NCI-H774 (cell line): ENCODE measurements around the gene SLC24A4.

ENCODE experiments used
- DNase-seq: peaks from one replicate; lab custom pipeline; 2025; lab: John Stamatoyannopoulos, UW

Gene SLC24A4, protein sequence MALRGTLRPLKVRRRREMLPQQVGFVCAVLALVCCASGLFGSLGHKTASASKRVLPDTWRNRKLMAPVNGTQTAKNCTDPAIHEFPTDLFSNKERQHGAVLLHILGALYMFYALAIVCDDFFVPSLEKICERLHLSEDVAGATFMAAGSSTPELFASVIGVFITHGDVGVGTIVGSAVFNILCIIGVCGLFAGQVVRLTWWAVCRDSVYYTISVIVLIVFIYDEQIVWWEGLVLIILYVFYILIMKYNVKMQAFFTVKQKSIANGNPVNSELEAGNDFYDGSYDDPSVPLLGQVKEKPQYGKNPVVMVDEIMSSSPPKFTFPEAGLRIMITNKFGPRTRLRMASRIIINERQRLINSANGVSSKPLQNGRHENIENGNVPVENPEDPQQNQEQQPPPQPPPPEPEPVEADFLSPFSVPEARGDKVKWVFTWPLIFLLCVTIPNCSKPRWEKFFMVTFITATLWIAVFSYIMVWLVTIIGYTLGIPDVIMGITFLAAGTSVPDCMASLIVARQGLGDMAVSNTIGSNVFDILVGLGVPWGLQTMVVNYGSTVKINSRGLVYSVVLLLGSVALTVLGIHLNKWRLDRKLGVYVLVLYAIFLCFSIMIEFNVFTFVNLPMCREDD

DNA sequence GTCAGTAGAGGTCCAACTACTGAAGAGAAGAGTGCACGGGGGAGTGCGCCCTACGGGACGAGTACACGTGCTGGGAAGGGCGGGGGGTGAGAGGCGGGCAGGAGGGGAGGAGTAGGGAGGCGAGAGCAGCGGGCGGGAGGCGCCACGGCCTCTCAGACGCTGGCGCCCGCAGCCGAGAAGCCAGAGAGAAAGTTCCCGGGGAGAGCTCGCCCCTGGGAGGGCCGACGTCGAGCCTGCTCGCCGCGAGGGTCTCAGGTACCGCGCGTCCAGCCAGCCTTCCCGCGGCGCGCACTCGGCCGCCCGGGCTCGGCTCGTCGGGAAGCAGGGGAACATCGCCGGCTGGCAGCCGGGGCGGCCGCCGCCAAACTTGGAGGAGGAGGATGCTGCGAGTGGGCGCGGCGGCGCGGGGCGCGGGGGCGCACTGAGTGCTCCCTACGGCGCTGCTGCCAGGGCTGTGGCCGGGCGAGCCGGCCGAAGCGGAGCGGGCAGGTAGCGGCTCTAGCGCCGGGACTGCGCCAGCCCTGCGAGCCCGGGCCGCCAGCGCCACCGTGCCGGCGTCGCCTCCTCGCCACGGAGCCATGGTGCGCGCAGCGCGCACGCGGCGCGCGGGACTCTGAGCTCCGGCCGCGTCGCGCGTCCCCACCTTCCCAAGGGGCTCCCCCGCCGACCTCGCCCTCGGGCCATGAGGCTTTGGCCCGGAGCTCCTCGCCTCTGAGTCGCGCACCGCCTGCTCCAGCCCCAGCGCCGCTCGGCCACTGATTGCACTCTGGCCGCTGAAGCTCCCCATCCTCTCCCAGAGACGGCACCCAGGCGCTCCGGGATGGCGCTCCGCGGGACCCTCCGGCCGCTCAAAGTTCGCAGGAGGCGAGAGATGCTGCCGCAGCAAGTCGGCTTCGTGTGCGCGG is at the start of gene SLC24A4:
SLC24A4 (plus strand) TSS at position 155 of the 905 bp plus-strand sequence; CDS start at position 821, 666 bp downstream.
- no peak for DNase-seq

DNA sequence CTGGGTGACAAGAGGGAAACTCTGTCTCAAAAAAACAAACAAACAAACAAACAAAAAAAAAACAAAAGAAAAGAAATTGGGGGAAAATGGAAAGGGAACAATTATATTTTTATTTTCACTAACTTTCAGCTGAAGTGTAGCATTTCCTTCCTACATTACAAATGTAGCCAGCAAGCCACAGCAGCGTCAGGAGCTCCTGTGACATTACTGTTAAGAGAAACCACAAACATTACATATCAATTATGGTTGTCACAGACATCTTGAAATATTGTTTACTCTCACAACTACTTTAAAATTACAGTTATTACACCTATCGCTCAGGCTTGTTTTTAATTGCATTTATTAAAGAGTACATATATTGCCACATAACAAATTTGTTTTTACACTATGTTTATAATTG is 49.8 kb upstream of the SLC24A4 start:
- DNase-seq = no peak

DNA sequence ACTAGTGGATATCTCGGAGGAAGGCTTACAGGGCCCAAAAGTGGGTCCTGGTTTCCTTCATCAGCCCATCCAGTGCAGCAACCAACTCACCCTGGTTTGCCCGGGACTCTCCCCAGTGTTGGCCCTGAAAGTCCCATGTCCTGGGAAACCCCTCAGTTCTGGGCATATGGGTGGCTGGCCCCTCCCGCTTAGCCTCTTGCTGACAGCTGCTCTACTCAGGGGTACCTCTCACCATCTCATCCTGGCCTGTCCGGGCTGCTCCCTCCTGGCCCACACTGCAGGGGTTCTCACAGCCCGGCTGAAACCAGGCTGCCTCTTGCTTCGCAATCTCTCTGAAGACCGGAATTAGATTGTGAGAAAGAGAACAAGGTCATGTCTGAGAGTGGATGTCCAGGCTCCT is 48.9 kb upstream of the SLC24A4 start:
- no peak for DNase-seq

DNA sequence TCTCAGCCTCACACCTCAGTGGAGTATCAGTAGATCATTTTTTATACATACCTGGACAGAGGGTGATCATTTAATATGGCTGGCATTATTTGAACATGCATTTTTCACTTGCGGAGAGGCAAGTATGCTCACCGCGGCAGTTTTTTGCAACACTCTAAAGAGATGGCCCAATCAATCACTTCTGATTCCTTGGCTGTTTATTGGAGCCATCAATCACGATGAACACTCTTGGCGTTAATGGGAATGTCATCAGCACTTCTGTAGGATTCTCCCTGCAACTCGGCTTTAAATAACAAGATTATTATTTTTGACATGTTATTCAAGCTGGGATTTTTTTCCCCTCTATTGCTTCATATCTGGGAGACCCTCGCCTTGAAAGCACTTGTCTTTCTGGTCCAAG is 46.9 kb upstream of the SLC24A4 start:
- no peak for DNase-seq

DNA sequence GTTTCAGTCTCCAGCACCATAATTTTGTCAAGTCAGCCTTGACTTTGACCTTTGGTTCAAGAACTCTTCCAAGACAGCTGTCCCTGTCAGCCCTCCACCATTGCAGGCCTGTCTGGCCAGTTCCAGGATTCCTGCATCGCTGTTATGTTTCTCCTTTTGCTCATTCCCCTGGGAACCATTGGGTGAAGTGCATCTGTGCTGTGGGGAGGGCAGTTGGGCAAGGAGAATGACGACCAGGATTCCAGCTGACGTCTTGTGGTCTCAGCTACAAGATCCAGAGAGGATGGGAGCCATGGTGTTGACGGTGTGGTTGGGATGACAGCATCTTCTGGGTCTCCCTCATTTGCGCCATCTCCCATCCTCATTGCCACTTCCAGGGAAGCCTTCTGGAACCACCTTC is 45.9 kb upstream of the SLC24A4 start:
- DNase-seq = no peak

DNA sequence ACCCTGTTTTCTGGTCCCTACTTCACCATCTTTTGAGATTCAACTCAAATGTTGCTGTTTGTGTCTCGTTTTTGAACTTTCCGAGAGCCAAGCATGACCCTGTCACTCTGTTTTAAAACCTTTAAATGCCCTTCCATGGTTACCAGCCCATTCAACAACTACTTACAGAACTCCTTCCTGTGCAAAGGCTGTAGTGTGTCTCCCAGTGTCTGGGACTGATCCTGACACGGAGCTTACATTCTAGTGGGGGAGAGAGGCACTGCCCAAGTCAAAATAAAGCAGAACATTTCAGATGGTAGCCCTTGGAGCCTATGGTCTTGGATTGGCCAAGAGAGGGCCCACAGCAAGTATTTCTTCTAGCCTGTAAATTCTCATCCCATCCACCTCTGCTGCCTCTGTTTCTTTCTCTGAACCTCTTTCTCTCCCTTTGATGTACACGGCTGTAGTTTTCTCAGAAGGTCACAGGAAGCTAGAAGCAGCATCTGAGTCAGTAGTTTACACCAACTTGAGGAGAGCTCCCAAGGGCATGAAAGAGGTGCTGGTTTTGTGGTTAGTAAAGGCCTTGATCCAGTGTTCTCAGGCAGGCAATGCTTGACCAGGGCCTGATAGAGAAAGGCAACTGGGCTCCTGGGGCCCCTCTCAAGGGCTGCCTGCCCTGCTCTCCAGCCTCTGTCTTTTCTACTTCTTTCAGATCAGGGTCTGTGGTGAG is 42.3 kb upstream of the SLC24A4 start:
- no peak for DNase-seq

DNA sequence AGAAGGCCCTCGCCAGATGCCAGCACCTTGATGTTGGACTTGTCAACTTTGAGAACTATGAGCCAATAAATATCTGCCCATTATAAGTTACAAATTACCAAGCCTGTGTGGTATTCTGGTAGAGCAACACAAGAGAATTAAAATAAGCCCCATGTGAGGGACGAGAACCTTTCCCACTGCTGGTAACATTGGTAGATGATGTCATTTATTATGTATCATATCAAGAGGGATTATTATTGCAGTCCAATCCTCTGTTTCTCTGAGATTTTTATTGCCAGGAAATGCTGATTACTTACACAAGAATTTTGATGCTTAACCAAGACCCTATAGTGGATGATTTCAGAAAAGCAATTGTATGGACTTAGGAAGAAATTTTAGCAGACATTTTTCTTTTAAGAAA is 40.3 kb upstream of the SLC24A4 start:
- no peak for DNase-seq

DNA sequence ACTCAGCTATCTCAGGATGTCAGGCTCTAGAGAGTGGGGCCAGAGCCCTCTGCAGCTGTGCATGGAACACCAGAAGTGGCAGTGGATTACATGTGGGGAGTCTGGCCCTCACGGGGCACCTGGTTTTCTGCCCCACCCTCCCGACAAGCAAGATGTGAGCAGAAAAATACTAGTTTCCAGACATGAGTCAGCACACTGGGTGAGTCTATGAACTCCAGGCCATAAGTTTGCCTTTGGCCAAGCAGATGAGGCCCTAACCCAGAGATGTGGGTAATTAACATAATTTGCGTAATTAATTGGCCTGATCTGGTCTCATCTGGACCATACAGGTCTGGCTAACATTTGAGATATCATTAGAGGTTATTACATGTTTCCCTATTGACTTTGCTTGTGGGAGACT is 37.7 kb upstream of the SLC24A4 start:
- no peak for DNase-seq

DNA sequence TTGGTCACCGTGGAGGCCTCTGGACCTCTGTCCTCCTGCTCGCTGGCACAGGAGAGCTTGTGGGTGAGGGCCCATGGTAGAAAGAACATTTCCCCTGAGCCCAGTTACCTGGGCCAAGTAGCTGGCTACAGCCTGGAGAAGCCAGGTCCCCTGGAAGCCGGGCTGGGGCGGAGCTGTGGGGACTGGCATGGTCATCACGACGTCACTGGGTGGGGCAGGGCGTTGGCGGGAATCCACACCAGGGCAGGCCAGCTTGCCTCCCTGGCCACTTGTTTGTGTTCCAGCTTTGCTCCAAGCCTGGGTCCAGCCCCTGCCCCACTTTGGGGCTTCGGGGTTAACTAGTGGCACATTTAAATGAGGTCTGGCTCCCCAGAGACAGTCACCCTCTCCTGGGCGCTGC is 35.0 kb upstream of the SLC24A4 start:
- DNase-seq = no peak

DNA sequence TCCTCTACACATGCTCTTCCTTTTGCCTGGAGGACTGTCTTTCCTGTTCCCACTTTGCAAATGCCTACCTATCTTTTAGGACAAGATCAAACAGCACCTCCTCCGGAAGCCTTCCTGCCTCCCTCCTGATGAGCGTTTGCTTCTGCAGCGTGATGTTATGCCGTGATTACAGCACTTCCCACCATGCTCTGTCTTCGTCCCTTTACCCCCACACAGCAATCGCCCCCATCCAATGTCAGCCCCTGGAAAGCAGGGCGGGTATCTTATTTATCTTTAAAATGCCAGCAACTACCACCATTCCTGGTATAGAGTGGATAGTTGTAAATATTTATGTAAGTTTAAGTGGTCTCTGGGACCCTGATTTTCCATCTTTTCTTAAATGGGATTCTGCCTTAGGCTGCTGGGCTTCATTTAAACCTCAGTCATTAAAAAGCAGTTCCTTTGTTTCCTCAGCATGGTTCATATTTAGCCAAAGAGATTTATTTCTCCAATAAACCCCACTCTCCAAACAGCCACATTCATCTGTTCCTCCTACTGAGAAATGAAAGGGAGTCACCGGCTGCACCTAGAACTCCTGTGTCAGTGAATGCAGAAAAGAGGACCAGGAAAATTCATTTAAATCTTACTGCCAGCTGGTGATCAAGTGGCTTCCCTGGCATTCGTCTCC is 33.8 kb upstream of the SLC24A4 start:
- no peak for DNase-seq

DNA sequence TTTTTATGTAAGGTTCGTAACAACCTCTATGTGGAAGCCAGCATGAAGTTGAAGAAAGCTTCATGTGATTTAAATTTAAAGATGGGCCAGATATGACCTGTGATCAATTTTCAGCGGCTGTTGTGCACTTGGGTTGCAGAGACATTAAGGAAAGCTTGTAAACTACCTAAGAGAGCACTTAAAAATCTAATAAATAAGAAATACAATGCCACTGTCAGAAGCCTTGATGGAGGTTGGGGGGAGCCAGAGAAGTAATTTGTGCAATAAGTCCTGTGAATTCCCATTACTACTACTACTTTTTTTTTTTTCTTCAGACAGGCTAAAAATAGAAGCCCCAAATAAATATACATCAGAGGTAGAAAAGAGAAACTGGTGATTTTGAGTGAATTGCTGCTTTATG is 30.3 kb upstream of the SLC24A4 start:
- no peak for DNase-seq

DNA sequence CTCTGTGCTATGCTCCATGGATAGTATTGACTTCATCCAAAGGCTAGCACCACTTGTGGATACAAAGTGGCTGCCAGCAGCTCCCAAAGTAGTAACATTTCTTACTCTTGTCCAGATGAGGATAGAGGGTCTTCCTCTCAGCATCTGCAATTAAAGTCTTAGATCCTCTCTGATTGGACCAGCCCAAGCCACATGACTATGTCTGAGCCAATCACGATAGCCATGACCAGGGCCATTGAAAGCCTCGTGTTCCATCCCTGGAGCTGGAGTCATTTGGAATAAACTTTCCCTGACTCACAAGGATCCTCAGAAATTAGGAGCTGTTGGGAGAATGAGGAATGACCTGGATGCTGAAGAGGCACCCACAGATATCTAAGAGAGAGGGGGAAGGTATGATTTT is 28.5 kb upstream of the SLC24A4 start:
- no peak for DNase-seq

DNA sequence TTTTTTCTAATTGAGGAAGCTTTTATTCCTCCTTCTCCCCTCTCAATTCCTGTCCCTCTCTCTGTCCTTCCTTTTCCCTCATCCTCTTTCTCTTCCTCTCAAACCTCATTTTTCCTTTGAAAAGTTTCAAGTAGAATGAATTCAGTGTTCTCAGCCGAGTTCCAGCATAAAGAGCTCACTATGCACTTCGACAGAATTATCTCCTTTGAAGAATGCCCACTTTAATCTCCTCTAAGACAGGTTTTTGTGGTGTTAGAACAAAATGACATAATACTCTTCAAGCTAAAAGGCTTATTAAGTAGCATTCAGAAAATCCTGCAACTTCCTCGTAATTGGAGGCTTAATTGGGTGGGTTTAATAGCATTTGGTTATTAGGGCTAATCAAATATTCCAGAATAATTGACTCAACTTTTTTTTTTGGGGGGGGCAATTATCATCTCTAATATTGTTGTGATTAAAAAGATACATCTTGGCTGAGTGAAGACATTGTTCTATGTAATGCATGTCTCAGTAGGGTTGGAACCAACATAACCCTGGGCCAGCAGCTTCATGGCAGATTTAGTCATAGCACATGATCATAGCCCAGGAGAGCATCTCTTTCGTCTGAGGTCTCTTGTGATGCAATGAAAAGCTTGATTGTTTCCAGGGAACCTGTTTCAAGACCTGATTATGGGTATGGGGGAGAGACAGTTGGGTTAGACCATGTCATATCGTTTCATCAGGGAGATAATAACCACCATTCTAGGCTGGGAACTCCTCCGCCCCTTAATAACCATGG is 25.0 kb upstream of the SLC24A4 start:
- DNase-seq = no peak

DNA sequence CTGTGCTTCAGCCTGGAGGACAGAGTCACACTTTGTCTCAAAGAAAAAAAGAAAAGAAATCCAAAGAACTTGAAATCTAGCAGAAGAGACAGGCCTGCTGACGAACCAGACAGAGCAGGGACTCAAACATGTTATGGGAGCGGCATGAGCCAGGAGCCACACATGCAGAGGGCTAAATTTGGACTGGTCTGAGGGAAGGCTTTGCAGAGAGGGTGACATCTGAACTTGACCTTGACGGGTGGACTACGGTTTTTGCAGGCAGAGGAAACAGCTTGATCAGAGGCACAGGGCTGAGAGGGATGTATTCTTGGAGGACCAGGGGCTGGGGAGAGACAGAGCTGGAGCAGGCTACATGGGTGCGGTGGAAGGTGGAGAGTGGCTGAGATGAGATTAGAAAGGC is 20.5 kb upstream of the SLC24A4 start:
- DNase-seq = no peak

DNA sequence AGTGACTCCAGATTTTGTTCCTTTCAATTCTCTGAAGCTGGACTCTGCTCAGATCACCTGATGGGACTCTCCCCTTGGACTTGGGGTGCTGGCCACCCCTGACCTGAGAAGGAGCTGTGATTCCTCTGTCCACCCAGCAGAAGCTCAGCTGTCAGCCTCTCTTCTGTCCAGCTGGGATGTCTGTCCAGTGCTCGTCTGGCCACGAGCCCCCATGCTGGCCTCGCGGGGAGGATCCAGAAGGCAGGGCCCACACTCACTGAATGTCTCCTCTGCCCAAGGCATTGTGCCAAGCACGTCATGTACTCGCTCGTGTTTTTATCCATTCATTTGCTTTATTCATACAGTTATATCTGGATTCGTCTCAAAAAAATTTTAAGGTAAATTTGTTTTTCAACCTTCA is 14.2 kb upstream of the SLC24A4 start:
- DNase-seq = no peak

DNA sequence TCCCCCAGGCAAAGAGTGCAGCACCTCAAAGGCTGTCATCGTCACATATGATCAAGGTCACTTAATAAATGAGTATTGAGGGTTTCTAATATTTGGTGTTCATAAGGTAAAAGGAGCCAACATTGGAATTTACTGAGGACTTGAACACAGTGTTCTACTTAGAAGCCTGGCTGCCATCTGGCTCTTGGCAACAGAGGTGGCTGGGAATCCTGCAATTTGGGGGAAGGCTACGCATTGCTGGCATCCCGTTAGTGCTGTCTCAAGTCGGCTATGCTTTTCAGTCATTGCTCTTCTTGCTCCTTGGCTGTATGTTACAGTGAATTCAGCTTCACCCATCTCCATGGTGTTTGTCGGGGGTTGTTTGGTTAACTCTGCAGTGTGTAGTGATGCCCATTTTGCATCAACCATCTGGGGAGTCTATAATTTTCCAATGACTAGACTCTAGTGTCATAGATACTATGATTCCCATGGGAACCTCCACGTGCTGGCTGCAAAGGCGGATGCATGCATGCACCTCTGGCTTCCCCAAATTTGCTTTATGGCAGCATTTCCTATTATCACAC is 12.9 kb upstream of the SLC24A4 start:
- DNase-seq = no peak

DNA sequence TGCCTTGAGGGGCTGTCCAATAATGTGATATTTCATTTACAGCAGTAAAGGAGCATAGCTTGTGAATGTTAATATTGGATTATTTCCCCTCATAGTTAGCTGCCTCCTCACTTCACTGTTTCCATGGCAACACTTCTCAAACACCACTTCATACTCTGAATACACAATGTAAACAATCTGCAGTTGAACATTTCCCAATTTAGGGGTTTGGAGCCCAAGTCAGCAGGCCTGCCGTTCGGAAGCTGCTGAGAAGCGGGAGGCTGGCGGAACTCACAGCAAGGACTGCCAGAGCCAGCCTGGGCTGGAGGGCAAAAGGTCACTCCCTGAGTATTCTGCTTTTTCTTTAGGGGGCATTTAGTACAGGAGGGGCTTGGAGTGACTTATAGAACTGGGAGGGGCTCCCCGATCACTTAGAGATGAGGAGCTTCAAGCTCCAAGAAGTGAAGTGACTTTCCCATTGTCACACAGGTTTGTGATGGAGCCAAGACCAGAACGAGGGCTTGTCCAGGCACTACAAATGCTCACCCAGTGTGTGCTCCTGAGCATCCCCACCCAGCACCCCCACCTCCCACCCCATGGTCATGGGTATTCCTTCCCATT is 12.1 kb upstream of the SLC24A4 start:
- DNase-seq = no peak

DNA sequence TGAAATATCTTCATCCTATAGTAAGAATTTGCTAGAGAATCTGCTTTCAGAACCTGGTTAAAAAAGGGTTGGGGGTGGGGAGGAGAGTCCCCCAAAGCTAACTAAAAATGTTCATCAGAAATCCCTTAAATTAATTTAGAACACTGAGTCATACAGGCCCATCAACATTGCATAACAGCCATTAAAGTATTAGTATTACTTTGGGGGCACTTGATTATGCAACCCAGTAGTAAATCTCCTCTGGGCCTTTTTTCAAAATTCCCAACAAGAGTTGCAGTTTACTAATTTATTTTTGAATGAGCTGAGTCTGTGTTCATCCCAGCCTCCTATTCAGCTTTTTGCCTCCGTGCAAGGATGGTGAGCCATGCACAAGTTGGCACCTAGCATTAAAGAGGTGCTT is 8.8 kb upstream of the SLC24A4 start:
- DNase-seq = no peak

DNA sequence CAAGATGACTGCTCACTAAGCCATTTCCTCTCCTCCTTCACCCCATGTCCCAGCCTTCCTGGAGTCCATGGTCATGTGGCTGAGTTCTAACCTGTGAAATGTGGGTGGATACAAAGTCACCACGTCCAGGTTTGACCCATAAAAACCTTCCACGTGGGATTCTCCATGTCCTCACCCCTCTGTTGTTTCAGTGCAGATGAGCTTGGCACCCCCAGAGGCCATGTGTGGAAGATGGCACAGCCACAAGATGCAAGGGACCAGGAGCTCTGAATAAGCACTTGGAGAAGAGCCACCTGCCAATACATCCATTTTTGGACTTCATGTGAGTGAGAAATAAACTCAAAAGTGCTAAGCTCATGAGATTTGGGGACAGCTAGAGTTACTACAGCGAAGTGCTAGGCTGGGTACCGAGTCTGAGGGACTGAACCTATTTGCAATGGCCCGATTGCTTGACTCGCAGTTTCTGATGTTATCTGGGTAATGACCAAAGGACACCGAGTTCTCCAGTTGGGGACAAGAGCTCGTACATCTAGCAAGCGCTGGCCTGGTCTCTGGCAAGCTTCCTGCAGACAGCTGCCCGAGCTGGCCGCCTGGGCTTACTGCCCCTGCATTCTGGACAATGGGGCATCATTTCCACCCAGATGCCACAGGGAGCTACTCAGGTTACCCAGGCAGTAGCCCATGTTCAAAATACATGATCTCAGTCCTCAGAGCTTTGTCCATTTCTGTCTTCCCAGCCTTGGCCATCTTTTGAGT is 7.7 kb upstream of the SLC24A4 start:
- no peak for DNase-seq
